Prostate gland (tissue), 2 donors: Measurements from ENCODE around the gene POLR1B.

Experiments
- POLR2A ChIP-seq: fragments of 450-650 bp; IDR thresholded peaks from one replicate; pipeline ENCODE4 v1.6.1; 2016; ENCODE audit warnings: antibody characterized with exemption, mild to moderate bottlenecking
- POLR2AphosphoS5 ChIP-seq: sonication (generic); formaldehyde crosslinking; IDR thresholded peaks from one replicate; pipeline ENCODE4 v1.6.1; 2017; ENCODE audit warnings: antibody characterized with exemption
- TF ChIP-seq, protein P1 (sequence below), 4 experiments: fragments of 200-600 bp in 2 of 4; fragments of 450-650 bp in 2 of 4; sonication (generic) in 2 of 4; IDR thresholded peaks; 1 replicate in 3 of 4; 2 replicates in 1 of 4; pipeline ENCODE4 v1.5.1; 2016 to 2019; ENCODE audit warnings: antibody characterized with exemption in 4 of 4, mild to moderate bottlenecking in 2 of 4, moderate library complexity in 2 of 4

DNA sequence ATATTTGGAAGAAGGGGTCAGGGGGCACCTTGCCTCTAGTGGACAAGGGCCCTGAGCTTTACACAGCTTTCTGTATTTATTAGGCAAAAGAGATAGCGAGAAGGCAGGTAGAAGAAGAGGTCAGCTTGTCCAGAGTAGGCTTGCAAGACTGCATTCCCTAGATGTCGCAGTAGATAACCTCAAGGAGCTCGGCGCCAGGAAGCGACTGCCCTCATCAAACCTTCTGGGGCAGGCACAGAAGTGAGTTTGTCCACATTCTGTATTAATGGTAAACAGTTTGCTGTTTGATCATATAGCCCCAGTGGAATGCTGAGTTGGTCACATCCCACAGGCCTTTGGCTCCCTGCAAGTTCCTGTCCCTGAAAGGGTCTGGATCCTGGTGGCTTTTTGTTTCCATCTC lies 49.1 kb downstream of the POLR1B start:
- TF ChIP-seq, protein P1, sequence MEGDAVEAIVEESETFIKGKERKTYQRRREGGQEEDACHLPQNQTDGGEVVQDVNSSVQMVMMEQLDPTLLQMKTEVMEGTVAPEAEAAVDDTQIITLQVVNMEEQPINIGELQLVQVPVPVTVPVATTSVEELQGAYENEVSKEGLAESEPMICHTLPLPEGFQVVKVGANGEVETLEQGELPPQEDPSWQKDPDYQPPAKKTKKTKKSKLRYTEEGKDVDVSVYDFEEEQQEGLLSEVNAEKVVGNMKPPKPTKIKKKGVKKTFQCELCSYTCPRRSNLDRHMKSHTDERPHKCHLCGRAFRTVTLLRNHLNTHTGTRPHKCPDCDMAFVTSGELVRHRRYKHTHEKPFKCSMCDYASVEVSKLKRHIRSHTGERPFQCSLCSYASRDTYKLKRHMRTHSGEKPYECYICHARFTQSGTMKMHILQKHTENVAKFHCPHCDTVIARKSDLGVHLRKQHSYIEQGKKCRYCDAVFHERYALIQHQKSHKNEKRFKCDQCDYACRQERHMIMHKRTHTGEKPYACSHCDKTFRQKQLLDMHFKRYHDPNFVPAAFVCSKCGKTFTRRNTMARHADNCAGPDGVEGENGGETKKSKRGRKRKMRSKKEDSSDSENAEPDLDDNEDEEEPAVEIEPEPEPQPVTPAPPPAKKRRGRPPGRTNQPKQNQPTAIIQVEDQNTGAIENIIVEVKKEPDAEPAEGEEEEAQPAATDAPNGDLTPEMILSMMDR (IDR thresholded peaks at IDR 0.05): no peak
- no peak for TF ChIP-seq POLR2A
- no peak for TF ChIP-seq POLR2AphosphoS5
